Smooth muscle cell (in vitro differentiated cells): ENCODE results near the gene GSDME. TPM values are rescaled to one million over a fixed set of nuclear protein-coding genes. Genes with fewer than 3 reads are reported as not detected.

Experiments used
- DNase-seq: peaks from one replicate; lab custom pipeline; 2025; ENCODE audit not compliant: unreplicated experiment; lab: John Stamatoyannopoulos, UW
- H2AFZ ChIP-seq: fragments of 200-600 bp; sonication (generic); 2 replicates; pipeline ENCODE4 v1.6.0; 2016; ENCODE audit warnings: antibody characterized with exemption, low read depth, mild to moderate bottlenecking
- H3F3A ChIP-seq: fragments of 200-600 bp; sonication (generic); 2 replicates; pipeline ENCODE4 v1.6.0; 2017; ENCODE audit warnings: antibody characterized with exemption, low read depth
- H3K27ac ChIP-seq: fragments of 200-600 bp; sonication (generic); 2 replicates; pipeline ENCODE4 v1.5.1; 2016; ENCODE audit warnings: low read depth, mild to moderate bottlenecking
- H3K27me3 ChIP-seq: fragments of 200-600 bp; sonication (generic); 2 replicates; pipeline ENCODE4 v1.6.1; 2016; ENCODE audit warnings: low read depth, mild to moderate bottlenecking
- H3K36me3 ChIP-seq: fragments of 200-600 bp; sonication (generic); 2 replicates; pipeline ENCODE4 v1.5.1; 2016; ENCODE audit warnings: low read depth
- H3K4me1 ChIP-seq: fragments of 200-600 bp; sonication (generic); 2 replicates; pipeline ENCODE4 v1.5.1; 2016; ENCODE audit warnings: low read depth
- H3K4me2 ChIP-seq: fragments of 200-600 bp; sonication (generic); 2 replicates; pipeline ENCODE4 v1.6.0; 2016; ENCODE audit warnings: mild to moderate bottlenecking
- H3K4me3 ChIP-seq: fragments of 200-600 bp; sonication (generic); 2 replicates; pipeline ENCODE4 v1.5.1; 2016; ENCODE audit warnings: mild to moderate bottlenecking
- H3K79me2 ChIP-seq: fragments of 200-600 bp; sonication (generic); 2 replicates; pipeline ENCODE4 v1.6.0; 2016; ENCODE audit warnings: low read depth, mild to moderate bottlenecking
- H3K9ac ChIP-seq: fragments of 200-600 bp; sonication (generic); 2 replicates; pipeline ENCODE4 v1.6.0; 2016; ENCODE audit warnings: low read depth
- H3K9me3 ChIP-seq: fragments of 200-600 bp; sonication (generic); replicated peaks from 2 replicates; pipeline ENCODE4 v1.5.1; 2016; ENCODE audit warnings: low read depth
- H4K20me1 ChIP-seq: fragments of 200-600 bp; sonication (generic); 2 replicates; pipeline ENCODE4 v1.6.0; 2016; ENCODE audit warnings: low read depth
- CTCF ChIP-seq: fragments of 200-600 bp; sonication (generic); IDR thresholded peaks from 2 replicates; pipeline ENCODE4 v1.5.1; 2017; ENCODE audit warnings: borderline replicate concordance, mild to moderate bottlenecking, antibody characterized with exemption; ENCODE audit not compliant: insufficient read depth, poor library complexity, severe bottlenecking
- WGBS: methylation state at CpG from one replicate; pipeline ENCODE4 v1.1.7; 2016; ENCODE audit warnings: low lambda C conversion rate; 5-methylcytosine and 5-hydroxymethylcytosine counted together
- polyA plus RNA-seq: library from polyadenylated mRNA; unstranded; fragments of >200 nt; fragmentation: Nextera tagmentation; extraction: Ambion mirVana; gene quantifications from 2 replicates; pipeline ENCODE4 v1.2.1, GENCODE V29; 2016
- total RNA-seq: library from RNA; depleted of rRNA; stranded (reverse); fragments of >200 nt; gene quantifications from 2 replicates; pipeline ENCODE4 v1.2.3, GENCODE V29; 2014

GSDME gene
- total and polyA plus RNA-seq, 2 experiments from 2014 or later = 14.8 to 19.6 TPM

GRCh38 chr7:24769014-24769830, 12.0 kb upstream of the GSDME start:
- Histone ChIP-seq H3K4me2 (no peak overlapping the region), H3K9ac (no peak overlapping the region), H3K27ac (no peak overlapping the region), H2AFZ (no peak overlapping the region), H4K20me1 (no peaks in the 10 kb centered on the region), H3K36me3 (no peaks in the 10 kb centered on the region), H3K4me3 (no peak overlapping the region), H3K4me1 (no peaks in the 10 kb centered on the region), H3K9me3 (no peaks in the 10 kb centered on the region), H3F3A (no peaks in the 10 kb centered on the region), H3K79me2 (no peaks in the 10 kb centered on the region), H3K27me3 (peaks cover 4% of the 10 kb centered on the region)
- no peak for TF ChIP-seq CTCF
- no peak for DNase-seq
- 88% methylated on average over 9 of the region's 9 CpGs for WGBS

- Histone ChIP-seq H3K9me3 (no peaks in the 10 kb centered on the region), H4K20me1 (no peaks in the 10 kb centered on the region), H3K9ac (no peak overlapping the region), H3K4me2 (no peak overlapping the region), H3K27me3 (peaks cover 4% of the 10 kb centered on the region), H3K27ac (no peak overlapping the region), H3K36me3 (no peaks in the 10 kb centered on the region), H3K4me1 (no peaks in the 10 kb centered on the region), H2AFZ (no peak overlapping the region), H3K79me2 (no peaks in the 10 kb centered on the region), H3F3A (no peaks in the 10 kb centered on the region), H3K4me3 (no peak overlapping the region)
- TF ChIP-seq CTCF = no peak
- no peak for DNase-seq
- 67% methylated on average over 9 of the region's 9 CpGs for WGBS
Observed at GRCh38 chr7:24767878-24768569, 10.8 kb upstream of the GSDME start.

GRCh38 chr7:24764972-24765744, 7.9 kb upstream of the GSDME start:
- no peak for DNase-seq
- no peaks in the 10 kb centered on the region for H3F3A ChIP-seq
- no peak overlapping the region for H3K27ac ChIP-seq
- H3K9me3 ChIP-seq = no peaks in the 10 kb centered on the region
- H3K27me3 ChIP-seq = peaks cover 4% of the 10 kb centered on the region
- TF ChIP-seq CTCF = no peak
- H3K36me3 ChIP-seq = no peaks in the 10 kb centered on the region
- no peaks in the 10 kb centered on the region for H3K4me1 ChIP-seq
- H4K20me1 ChIP-seq = no peaks in the 10 kb centered on the region
- H3K79me2 ChIP-seq = no peaks in the 10 kb centered on the region
- no peak overlapping the region for H3K4me3 ChIP-seq
- no peak overlapping the region for H3K4me2 ChIP-seq
- WGBS = 76% methylated on average over 8 of the region's 8 CpGs
- no peak overlapping the region for H2AFZ ChIP-seq
- no peak overlapping the region for H3K9ac ChIP-seq
